ACC112 (cell line): ENCODE measurements around the gene AP3B2.
"Not testable (repeated sequence)": the region's sequence is repeated elsewhere in the genome, so short reads cannot be mapped to it uniquely, and the experiment has no call there.

Source experiments
- H2AFZ ChIP-seq: fragments of 200-600 bp; sonication (generic); one replicate; pipeline ENCODE4 v1.6.0; 2017; ENCODE audit warnings: antibody characterized with exemption, low read length; ENCODE audit not compliant: unreplicated experiment
- H3K27ac ChIP-seq: fragments of 200-600 bp; sonication (generic); 2 replicates; pipeline ENCODE4 v1.5.1; 2014; ENCODE audit warnings: low read depth, mild to moderate bottlenecking, antibody characterized with exemption, low read length, moderate library complexity
- H3K27me3 ChIP-seq: fragments of 200-600 bp; sonication (generic); 2 replicates; pipeline ENCODE4 v1.6.1; 2014; ENCODE audit warnings: mild to moderate bottlenecking, antibody characterized with exemption, low read length, moderate library complexity, mixed read lengths; ENCODE audit not compliant: insufficient read depth
- H3K36me3 ChIP-seq: fragments of 200-600 bp; sonication (generic); 2 replicates; pipeline ENCODE4 v1.6.1; 2016; ENCODE audit warnings: mild to moderate bottlenecking, antibody characterized with exemption, low read length, moderate library complexity, mixed read lengths; ENCODE audit not compliant: insufficient read depth
- H3K4me1 ChIP-seq: fragments of 200-600 bp; sonication (generic); one replicate; pipeline ENCODE4 v1.6.1; 2016; ENCODE audit warnings: low read length, mixed read lengths; ENCODE audit not compliant: insufficient read depth, unreplicated experiment, control insufficient read depth
- H3K4me3 ChIP-seq: fragments of 200-600 bp; sonication (generic); 2 replicates; pipeline ENCODE4 v1.5.1; 2014; ENCODE audit warnings: mild to moderate bottlenecking, low read depth, low read length
- H3K79me2 ChIP-seq: fragments of 200-600 bp; sonication (generic); one replicate; pipeline ENCODE4 v1.6.0; 2016; ENCODE audit warnings: low read length; ENCODE audit not compliant: control insufficient read depth, unreplicated experiment, insufficient read depth

The AP3B2 gene

GRCh38 chr15:82649226-82649999, 60.3 kb downstream of the AP3B2 start:
- Histone ChIP-seq H3K4me3 (no peak overlapping the region), H2AFZ (no peak overlapping the region), H3K4me1 (peaks cover 12% of the 10 kb centered on the region), H3K36me3 (no peaks in the 10 kb centered on the region), H3K27ac (no peak overlapping the region), H3K79me2 (no peaks in the 10 kb centered on the region), H3K27me3 (peaks cover 25% of the 10 kb centered on the region)

- no peak overlapping the region for H3K27ac ChIP-seq
- H2AFZ ChIP-seq, result peak overlapping the region; percentile 91
- H3K4me3 ChIP-seq, result peak overlapping the region; percentile 91
- H3K4me1 ChIP-seq, result peaks cover 12% of the 10 kb centered on the region
- H3K36me3 ChIP-seq, result no peaks in the 10 kb centered on the region
- no peaks in the 10 kb centered on the region for H3K79me2 ChIP-seq
- H3K27me3 ChIP-seq, result peaks cover 21% of the 10 kb centered on the region
These were observed 61.2 kb downstream of the AP3B2 start for GRCh38 chr15:82648257-82649103.

- Histone ChIP-seq H3K27me3 (peaks cover 21% of the 10 kb centered on the region), H3K79me2 (no peaks in the 10 kb centered on the region), H3K27ac (no peak overlapping the region), H3K4me1 (peaks cover 12% of the 10 kb centered on the region), H3K4me3 (peak overlapping the region; percentile 91), H3K36me3 (no peaks in the 10 kb centered on the region), H2AFZ (peak overlapping the region; percentile 91)
These were observed 61.8 kb downstream of the AP3B2 start for GRCh38 chr15:82647835-82648256.

GRCh38 chr15:82647045-82647834, 62.4 kb downstream of the AP3B2 start, which contains the start of gene CPEB1:
TSS of gene CPEB1 (minus strand) at chr15:82647363. CDS start at chr15:82628459, 18,904 bp downstream.
- Histone ChIP-seq H3K4me3 (peak within 1 kb of the TSS; percentile 91), H3K4me1 (peaks cover 12% of the 10 kb centered on the region), H2AFZ (peak within 1 kb of the TSS; percentile 91), H3K79me2 (no peaks in the 10 kb centered on the region), H3K27ac (no peak within 1 kb of the TSS), H3K27me3 (peaks cover 21% of the 10 kb centered on the region), H3K36me3 (no peaks in the 10 kb centered on the region)

GRCh38 chr15:82646250-82647044, 63.2 kb downstream of the AP3B2 start:
- H2AFZ ChIP-seq, result peak overlapping the region; percentile 91
- peaks cover 12% of the 10 kb centered on the region for H3K4me1 ChIP-seq
- H3K4me3 ChIP-seq, result peak overlapping the region; percentile 91

GRCh38 chr15:82644967-82645852, 64.5 kb downstream of the AP3B2 start:
- not testable (repeated sequence) for H3K27ac ChIP-seq, H3K79me2 ChIP-seq, H3K4me3 ChIP-seq, H3K36me3 ChIP-seq, H2AFZ ChIP-seq
- H3K4me1 ChIP-seq, result peaks cover 12% of the 10 kb centered on the region
- H3K27me3 ChIP-seq, result peaks cover 21% of the 10 kb centered on the region

More at GRCh38 chr15:82646250-82647044, 63.2 kb downstream of the AP3B2 start:
- Histone ChIP-seq H3K27me3 (peaks cover 21% of the 10 kb centered on the region), H3K27ac (no peak overlapping the region), H3K79me2 (no peaks in the 10 kb centered on the region), H3K36me3 (no peaks in the 10 kb centered on the region)

- no peak overlapping the region for H2AFZ ChIP-seq
- H3K36me3 ChIP-seq, result no peaks in the 10 kb centered on the region
- peaks cover 17% of the 10 kb centered on the region for H3K27me3 ChIP-seq
- H3K79me2 ChIP-seq, result no peaks in the 10 kb centered on the region
- H3K27ac ChIP-seq, result no peak overlapping the region
- H3K4me1 ChIP-seq, result peaks cover 12% of the 10 kb centered on the region
- H3K4me3 ChIP-seq, result no peak overlapping the region
These were observed 65.7 kb downstream of the AP3B2 start for GRCh38 chr15:82643992-82644391.

- no peaks in the 10 kb centered on the region for H3K79me2 ChIP-seq
These were observed 67.0 kb downstream of the AP3B2 start for GRCh38 chr15:82642656-82643055.

GRCh38 chr15:82641129-82641798, 68.4 kb downstream of the AP3B2 start:
- no peaks in the 10 kb centered on the region for H3K79me2 ChIP-seq
- peaks cover 5% of the 10 kb centered on the region for H3K27me3 ChIP-seq
- H3K27ac ChIP-seq, result no peak overlapping the region
- H2AFZ ChIP-seq, result no peak overlapping the region
- H3K36me3 ChIP-seq, result no peaks in the 10 kb centered on the region
- peaks cover 4% of the 10 kb centered on the region for H3K4me1 ChIP-seq
- no peak overlapping the region for H3K4me3 ChIP-seq

More at GRCh38 chr15:82642656-82643055, 67.0 kb downstream of the AP3B2 start:
- H3K27ac ChIP-seq, result no peak overlapping the region
- peaks cover 12% of the 10 kb centered on the region for H3K4me1 ChIP-seq
- H2AFZ ChIP-seq, result no peak overlapping the region
- H3K36me3 ChIP-seq, result no peaks in the 10 kb centered on the region
- H3K4me3 ChIP-seq, result no peak overlapping the region
- H3K27me3 ChIP-seq, result peaks cover 17% of the 10 kb centered on the region
